Measurements from ENCODE around the gene DHRS4L2. TPM values are rescaled to one million over a fixed set of nuclear protein-coding genes. Genes with fewer than 3 reads are reported as not detected.

Gene DHRS4L2
- total RNA-seq, 2 experiments from 2014 or later, result 27.5 to 27.6 TPM

Other genes starting within 250 kb of the DHRS4L2 start
- gene DHRS4, start 35.2 kb upstream of the DHRS4L2 start, total RNA-seq, result 10 to 100 TPM; 32.2 to 36.2 TPM
- gene CARMIL3, start 63.1 kb downstream of the DHRS4L2 start, total RNA-seq, result under 1 TPM; 0.74 to 0.91 TPM
- gene CPNE6, start 82.6 kb downstream of the DHRS4L2 start, total RNA-seq, result not detected
- gene PCK2, start 105.4 kb downstream of the DHRS4L2 start, total RNA-seq, result 100 to 1,000 TPM; 101 to 115 TPM
- gene DCAF11, start 125.8 kb downstream of the DHRS4L2 start, total RNA-seq, result 10 to 100 TPM; 74.0 to 86.2 TPM
- 1 to 10 TPM; 1.5 to 1.6 TPM for gene NRL, start 126.0 kb downstream of the DHRS4L2 start, total RNA-seq
- under 1 TPM in 1 of 2 experiments, not detected in 1; 0.53 TPM for gene FITM1, start 141.7 kb downstream of the DHRS4L2 start, total RNA-seq
- gene PSME1, start 147.3 kb downstream of the DHRS4L2 start, total RNA-seq, result 100 to 1,000 TPM; 414 to 418 TPM
- 10 to 100 TPM; 36.9 to 46.7 TPM for gene EMC9, start 152.7 kb downstream of the DHRS4L2 start, total RNA-seq
- gene PSME2, start 157.7 kb downstream of the DHRS4L2 start, total RNA-seq, result 100 to 1,000 TPM; 445 to 459 TPM
- 10 to 100 TPM; 73.7 to 98.4 TPM for gene RNF31, start 158.6 kb downstream of the DHRS4L2 start, total RNA-seq
- 100 to 1,000 TPM; 172 to 209 TPM for gene IRF9, start 172.3 kb downstream of the DHRS4L2 start, total RNA-seq
- 10 to 100 TPM; 25.6 to 27.7 TPM for gene REC8, start 183.2 kb downstream of the DHRS4L2 start, total RNA-seq
- 10 to 100 TPM; 73.4 to 73.7 TPM for gene IPO4, start 199.9 kb downstream of the DHRS4L2 start, total RNA-seq
- 10 to 100 TPM; 17.0 to 24.4 TPM for gene TM9SF1, start 206.5 kb downstream of the DHRS4L2 start, total RNA-seq
- under 1 TPM; 0.14 to 0.30 TPM for gene TSSK4, start 216.8 kb downstream of the DHRS4L2 start, total RNA-seq
- 10 to 100 TPM; 48.8 to 73.0 TPM for gene CHMP4A, start 224.6 kb downstream of the DHRS4L2 start, total RNA-seq
- 10 to 100 TPM in 1 of 2 experiments, 1 to 10 TPM in 1; 4.5 to 11.7 TPM for gene MDP1, start 227.1 kb downstream of the DHRS4L2 start, total RNA-seq
- gene NEDD8, start 243.4 kb downstream of the DHRS4L2 start, total RNA-seq, result 100 to 1,000 TPM; 187 to 217 TPM
- 10 to 100 TPM; 56.7 to 59.6 TPM for gene GMPR2, start 244.0 kb downstream of the DHRS4L2 start, total RNA-seq